HG03521 (cell line): ENCODE data around the gene UBE2E2.
A peak's percentile ranks its signal among the peaks of the same experiment; 100 is the strongest.

Source experiments
- ATAC-seq: cut with Tn5 transposase; IDR thresholded peaks from one replicate; pipeline ENCODE4 v1.9.1; 2021; ENCODE audit warnings: mild to moderate bottlenecking, moderate library complexity; ENCODE audit not compliant: unreplicated experiment

UBE2E2 gene

GRCh38 chr3:23468203-23468602 lies 265.1 kb downstream of the UBE2E2 start:
- no peak for ATAC-seq

GRCh38 chr3:23474580-23475357 lies 271.6 kb downstream of the UBE2E2 start:
- ATAC-seq = no peak

- ATAC-seq = no peak
Measured at GRCh38 chr3:23475446-23475845, 272.3 kb downstream of the UBE2E2 start.

- no peak for ATAC-seq
Measured at GRCh38 chr3:23479026-23479425, 275.9 kb downstream of the UBE2E2 start.

GRCh38 chr3:23479615-23480328 lies 276.6 kb downstream of the UBE2E2 start:
- ATAC-seq = no peak

- no peak for ATAC-seq
Measured at GRCh38 chr3:23480329-23480714, 277.2 kb downstream of the UBE2E2 start.

GRCh38 chr3:23481011-23481615 lies 278.0 kb downstream of the UBE2E2 start:
- no peak for ATAC-seq

- no peak for ATAC-seq
Measured at GRCh38 chr3:23481616-23482278, 278.6 kb downstream of the UBE2E2 start.

- ATAC-seq = no peak
Measured at GRCh38 chr3:23484386-23484785, 281.3 kb downstream of the UBE2E2 start.

GRCh38 chr3:23485922-23486321 lies 282.8 kb downstream of the UBE2E2 start:
- ATAC-seq = no peak

GRCh38 chr3:23487015-23487414 lies 283.9 kb downstream of the UBE2E2 start:
- ATAC-seq = no peak

GRCh38 chr3:23488618-23489017 lies 285.5 kb downstream of the UBE2E2 start:
- no peak for ATAC-seq

- no peak for ATAC-seq
Measured at GRCh38 chr3:23489300-23490158, 286.4 kb downstream of the UBE2E2 start.

GRCh38 chr3:23490459-23490858 lies 287.3 kb downstream of the UBE2E2 start:
- ATAC-seq = no peak

GRCh38 chr3:23492057-23492456 lies 288.9 kb downstream of the UBE2E2 start:
- ATAC-seq = no peak

- no peak for ATAC-seq
Measured at GRCh38 chr3:23493889-23494288, 290.8 kb downstream of the UBE2E2 start.

- no peak for ATAC-seq
Measured at GRCh38 chr3:23494967-23495366, 291.8 kb downstream of the UBE2E2 start.

GRCh38 chr3:23495507-23495906 lies 292.4 kb downstream of the UBE2E2 start:
- ATAC-seq = no peak

- ATAC-seq = peak; percentile 79
Measured at GRCh38 chr3:23496165-23496564, 293.0 kb downstream of the UBE2E2 start.

GRCh38 chr3:23497156-23497555 lies 294.0 kb downstream of the UBE2E2 start:
- ATAC-seq = no peak
